GM12878 (cell line): ENCODE measurements around the gene SLC22A4.

Source experiments
- BHLHE40 ChIP-seq, 2 experiments: fragments of 450-650 bp in 1 of 2; IDR thresholded peaks; 2 replicates each; pipeline ENCODE4 v1.6.1; 2011 to 2017; ENCODE audit warnings: low read depth in 2 of 2, borderline replicate concordance in 1 of 2, improper control_type of control experiment in 1 of 2, low read length in 1 of 2, mild to moderate bottlenecking in 1 of 2
- ESRRA ChIP-seq: IDR thresholded peaks from 2 replicates; pipeline ENCODE4 v1.6.1; 2012; ENCODE audit warnings: mild to moderate bottlenecking, low read length, improper control_type of control experiment
- PAX5 ChIP-seq: IDR thresholded peaks from 2 replicates; pipeline ENCODE4 v1.6.1; 2011; ENCODE audit warnings: low read depth, low read length, borderline replicate concordance

DNA sequence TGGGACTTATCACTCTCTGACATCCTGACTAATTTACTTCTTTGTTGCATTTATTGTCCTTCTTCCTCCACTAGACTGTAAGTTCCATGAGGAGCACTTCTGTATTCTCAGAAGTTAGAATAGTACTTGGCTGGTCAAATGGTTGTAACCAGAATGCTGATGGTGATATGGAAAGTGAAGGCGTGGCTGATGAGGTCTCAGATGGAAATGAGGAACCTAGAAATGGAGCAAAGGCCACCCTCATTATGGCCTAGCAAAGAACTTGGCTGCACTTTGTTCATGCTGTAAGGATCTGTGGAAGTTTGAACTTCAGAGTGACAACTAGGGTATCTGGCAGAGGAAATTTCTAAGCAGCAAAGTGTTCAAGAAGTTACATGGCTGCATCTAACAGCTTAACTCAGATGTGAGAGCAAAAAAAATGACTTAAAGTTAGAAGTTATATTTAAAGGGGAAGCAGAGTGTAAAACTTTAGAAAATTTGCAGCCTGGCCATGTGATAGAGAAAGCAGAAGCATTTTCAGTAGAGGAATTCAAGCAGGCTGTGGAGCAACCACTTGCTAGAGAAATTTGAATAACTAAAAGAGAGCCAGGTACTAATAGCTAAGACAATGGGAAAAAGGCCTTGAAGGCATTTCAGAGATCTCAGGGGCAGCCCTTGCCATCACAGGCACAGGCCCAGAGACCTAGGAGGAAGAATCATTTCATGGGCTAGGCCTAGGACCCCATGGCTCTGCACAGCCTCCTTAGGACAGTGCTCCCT, 60.4 kb downstream of the SLC22A4 start:
- TF ChIP-seq BHLHE40 (IDR thresholded peaks at IDR 0.05; ENCODE audit: borderline replicate concordance in 1 of 2, low read depth in 2 of 2, low read length in 1 of 2), result no peak
- no peak for TF ChIP-seq ESRRA
- TF ChIP-seq PAX5, result no peak
